Kidney epithelial cell (primary cell): ENCODE data around the gene CDIPT. TPM values are rescaled to one million over a fixed set of nuclear protein-coding genes. Genes with fewer than 3 reads are reported as not detected.
"Not testable (repeated sequence)": the region's sequence is repeated elsewhere in the genome, so short reads cannot be mapped to it uniquely, and the experiment has no call there.

ENCODE experiments used
- DNase-seq: peaks from one replicate; pipeline ENCODE4 v3.0.0-alpha.2; 2010; ENCODE audit warnings: low read depth
- H3K27me3 ChIP-seq: 2 replicates; pipeline ENCODE4 v1.6.0; 2011; ENCODE audit warnings: low read length; ENCODE audit not compliant: control insufficient read depth, insufficient read depth
- H3K36me3 ChIP-seq: 2 replicates; pipeline ENCODE4 v1.5.1; 2011; ENCODE audit warnings: low read length; ENCODE audit not compliant: control insufficient read depth, insufficient read depth
- H3K4me3 ChIP-seq: 2 replicates; pipeline ENCODE4 v1.5.1; 2011; ENCODE audit warnings: low read depth, mild to moderate bottlenecking, control low read depth, low read length
- total RNA-seq: library from RNA; depleted of rRNA; stranded (reverse); fragments of >200 nt; gene quantifications from 2 replicates; pipeline ENCODE4 v1.2.3, GENCODE V29; 2015
- TF ChIP-seq, protein P1 (sequence below): IDR thresholded peaks from 2 replicates; pipeline ENCODE4 v1.5.1; 2011; ENCODE audit warnings: mild to moderate bottlenecking, moderate library complexity, low read length, control low read depth, inconsistent platforms; ENCODE audit not compliant: insufficient read depth, poor library complexity, severe bottlenecking

CDIPT gene
- total RNA-seq, 1 donor from 2014 or later: 83.9 TPM

DNA sequence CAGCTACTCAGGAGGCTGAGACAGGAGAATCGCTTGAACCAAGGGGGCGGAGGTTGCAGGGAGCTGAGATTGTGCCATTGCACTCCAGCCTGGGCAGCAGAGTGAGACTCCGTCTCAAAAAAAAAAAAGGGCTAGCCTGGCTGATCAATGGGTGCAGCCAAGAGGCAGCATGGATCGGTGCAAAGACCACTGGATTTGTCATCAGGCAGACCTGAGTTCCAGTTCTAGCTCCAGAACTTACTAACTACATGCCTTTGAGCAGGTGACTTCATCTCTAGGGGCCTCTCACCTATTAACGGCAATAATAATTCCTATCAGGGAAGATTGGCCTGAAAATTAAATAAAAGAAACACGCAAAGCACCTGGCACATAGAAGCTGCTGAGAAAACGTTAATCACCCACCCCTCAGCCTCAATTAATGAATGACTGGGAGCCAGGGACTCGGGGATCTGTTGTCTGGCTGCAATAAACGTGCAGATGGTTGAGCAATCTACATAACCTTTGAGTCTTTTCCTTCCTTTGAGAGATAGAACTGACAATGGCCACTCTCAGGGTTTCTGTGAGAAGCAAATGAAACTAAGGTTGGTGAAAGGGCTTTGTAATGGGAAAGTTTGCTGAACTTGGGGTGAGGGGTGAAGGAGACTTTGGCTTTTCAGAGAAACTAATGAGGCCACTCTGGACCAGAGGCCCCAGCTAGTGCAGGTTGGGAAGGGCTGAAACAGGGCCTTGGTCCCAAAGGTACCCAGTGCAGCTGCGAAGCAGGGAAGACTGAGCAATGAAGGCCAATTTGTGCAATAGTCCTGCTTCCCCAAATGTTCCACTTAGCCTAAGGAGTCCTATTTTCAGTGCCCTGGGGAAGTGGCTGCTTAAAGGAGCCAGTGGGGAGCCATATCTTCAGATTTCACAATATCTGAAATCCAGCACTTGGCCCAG lies 28.8 kb upstream of the CDIPT start:
- no peak overlapping the region for H3K4me3 ChIP-seq
- TF ChIP-seq, protein P1, sequence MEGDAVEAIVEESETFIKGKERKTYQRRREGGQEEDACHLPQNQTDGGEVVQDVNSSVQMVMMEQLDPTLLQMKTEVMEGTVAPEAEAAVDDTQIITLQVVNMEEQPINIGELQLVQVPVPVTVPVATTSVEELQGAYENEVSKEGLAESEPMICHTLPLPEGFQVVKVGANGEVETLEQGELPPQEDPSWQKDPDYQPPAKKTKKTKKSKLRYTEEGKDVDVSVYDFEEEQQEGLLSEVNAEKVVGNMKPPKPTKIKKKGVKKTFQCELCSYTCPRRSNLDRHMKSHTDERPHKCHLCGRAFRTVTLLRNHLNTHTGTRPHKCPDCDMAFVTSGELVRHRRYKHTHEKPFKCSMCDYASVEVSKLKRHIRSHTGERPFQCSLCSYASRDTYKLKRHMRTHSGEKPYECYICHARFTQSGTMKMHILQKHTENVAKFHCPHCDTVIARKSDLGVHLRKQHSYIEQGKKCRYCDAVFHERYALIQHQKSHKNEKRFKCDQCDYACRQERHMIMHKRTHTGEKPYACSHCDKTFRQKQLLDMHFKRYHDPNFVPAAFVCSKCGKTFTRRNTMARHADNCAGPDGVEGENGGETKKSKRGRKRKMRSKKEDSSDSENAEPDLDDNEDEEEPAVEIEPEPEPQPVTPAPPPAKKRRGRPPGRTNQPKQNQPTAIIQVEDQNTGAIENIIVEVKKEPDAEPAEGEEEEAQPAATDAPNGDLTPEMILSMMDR: no peak
- no peaks in the 10 kb centered on the region for H3K27me3 ChIP-seq
- no peaks in the 10 kb centered on the region for H3K36me3 ChIP-seq
- no peak for DNase-seq

DNA sequence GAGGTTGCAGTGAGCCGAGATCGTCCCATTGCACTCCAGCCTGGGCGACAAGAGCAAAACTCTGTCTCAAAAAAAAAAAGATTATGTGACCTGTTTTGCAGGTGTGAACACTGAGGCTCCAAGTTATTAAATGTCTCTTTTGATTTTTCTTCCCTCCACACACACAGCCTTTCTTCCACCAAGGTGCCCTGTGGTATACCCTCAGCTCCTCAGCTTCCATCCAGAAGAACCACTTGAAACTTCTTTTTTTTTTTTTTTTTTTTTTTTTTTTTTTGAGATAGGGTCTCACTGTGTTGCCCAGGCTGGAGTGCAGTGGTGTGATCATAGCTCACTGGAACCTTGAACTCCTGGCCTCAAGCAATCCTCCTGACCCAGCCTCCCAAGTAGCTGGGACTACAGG lies 26.3 kb upstream of the CDIPT start:
- DNase-seq, H3K27me3 ChIP-seq, H3K36me3 ChIP-seq, H3K4me3 ChIP-seq: not testable (repeated sequence)

DNA sequence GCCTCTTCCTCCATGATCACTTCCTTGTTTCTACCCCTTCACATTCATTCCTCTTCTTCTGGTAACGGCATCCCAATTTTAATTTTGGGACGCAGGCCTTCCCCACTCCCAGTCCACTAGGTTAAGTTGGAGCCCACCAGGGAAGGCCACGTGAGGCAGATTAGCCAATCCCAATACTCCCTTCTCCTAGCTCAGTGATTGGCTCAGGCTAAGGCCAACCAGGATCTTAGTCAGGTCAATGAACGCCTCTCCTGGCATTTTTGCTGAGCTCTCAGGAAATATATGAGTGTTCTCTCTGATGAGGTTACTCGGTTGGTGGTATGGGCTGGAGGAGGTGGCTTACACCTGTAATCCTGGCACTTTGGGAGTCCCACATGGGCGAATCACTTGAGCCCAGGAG lies 21.0 kb upstream of the CDIPT start:
- H3K4me3 ChIP-seq: no peak overlapping the region
- H3K36me3 ChIP-seq: no peaks in the 10 kb centered on the region
- no peaks in the 10 kb centered on the region for H3K27me3 ChIP-seq
- DNase-seq: no peak
- TF ChIP-seq, protein P1: no peak

DNA sequence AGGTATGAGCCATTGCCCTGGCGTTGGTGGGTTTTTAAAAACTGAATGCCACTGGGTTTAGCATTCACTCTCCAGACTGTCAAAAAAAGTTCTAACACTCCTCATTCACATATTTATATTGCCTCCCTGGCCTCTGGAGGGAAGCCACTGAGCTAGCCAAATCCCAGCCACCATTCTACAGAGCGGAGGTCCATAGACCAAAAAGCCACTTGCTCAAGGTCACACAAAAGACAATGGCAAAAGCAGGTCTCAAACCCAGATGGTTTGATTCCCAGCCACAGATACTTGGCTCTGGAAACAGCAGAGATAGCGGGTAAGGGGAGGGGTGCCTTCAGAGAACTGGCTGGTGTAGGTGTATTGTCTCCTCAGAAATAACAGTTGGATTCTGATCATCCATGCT lies 18.0 kb upstream of the CDIPT start:
- H3K36me3 ChIP-seq: no peaks in the 10 kb centered on the region
- DNase-seq: no peak
- TF ChIP-seq, protein P1: no peak
- peaks cover 21% of the 10 kb centered on the region for H3K27me3 ChIP-seq
- no peak overlapping the region for H3K4me3 ChIP-seq

DNA sequence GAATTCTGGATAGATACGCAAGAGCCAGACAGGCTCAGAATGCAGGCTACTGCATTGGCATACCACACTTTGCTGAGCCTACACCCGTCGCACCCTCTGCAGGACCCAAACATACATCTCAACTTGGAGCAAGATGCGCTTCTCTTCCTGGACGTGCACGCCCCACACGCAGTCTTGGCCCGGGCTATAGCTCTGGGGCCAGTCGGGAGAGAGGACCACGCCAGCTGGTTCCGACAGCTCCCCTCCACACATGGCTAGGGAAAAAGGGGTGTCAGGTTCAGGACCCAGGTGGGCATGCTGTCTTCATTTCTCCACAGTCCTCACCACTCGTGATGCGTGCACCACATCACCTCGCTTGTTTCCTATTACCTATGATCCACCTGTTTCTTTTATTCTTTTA lies 15.1 kb upstream of the CDIPT start:
- no peaks in the 10 kb centered on the region for H3K36me3 ChIP-seq
- TF ChIP-seq, protein P1: no peak
- H3K27me3 ChIP-seq: peaks cover 26% of the 10 kb centered on the region
- H3K4me3 ChIP-seq: no peak overlapping the region
- no peak for DNase-seq

DNA sequence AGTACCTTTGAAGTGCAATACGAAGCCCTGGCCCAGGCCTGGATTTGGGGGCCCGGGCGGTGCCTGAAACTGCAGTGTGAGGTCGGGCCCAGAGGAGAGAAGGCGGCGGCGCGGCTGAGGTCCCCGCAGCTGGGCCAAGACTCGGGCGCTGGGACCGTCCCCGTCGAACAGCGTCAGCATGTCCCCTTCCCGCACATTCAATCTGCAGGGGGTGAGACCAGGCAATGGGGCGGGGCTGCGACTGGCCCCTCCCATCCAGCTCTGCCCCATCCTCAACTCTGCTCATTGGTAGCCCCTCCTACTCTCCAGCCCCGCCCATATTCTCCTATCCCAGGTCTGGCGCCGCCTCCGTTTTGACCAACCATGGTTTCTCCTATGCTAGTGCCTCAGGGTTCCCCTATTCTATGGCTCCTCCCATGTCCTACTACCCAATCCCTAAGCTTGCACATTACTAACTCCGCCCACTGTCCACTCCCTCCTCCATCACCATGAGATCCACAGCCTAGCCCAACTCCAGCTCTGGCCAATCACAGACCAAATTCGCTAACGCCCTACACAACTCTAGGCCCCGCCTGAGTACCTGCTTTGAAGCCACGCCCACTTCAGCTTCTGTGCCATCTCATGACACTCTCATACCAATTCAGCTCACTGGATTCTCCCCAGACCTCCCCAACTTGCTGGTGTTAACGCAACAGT lies 14.4 kb upstream of the CDIPT start:
- no peaks in the 10 kb centered on the region for H3K36me3 ChIP-seq
- TF ChIP-seq, protein P1: no peak
- H3K4me3 ChIP-seq: no peak overlapping the region
- DNase-seq: no peak
- peaks cover 26% of the 10 kb centered on the region for H3K27me3 ChIP-seq
